ENCODE measurements around the gene KHDRBS2. TPM values are rescaled to one million over a fixed set of nuclear protein-coding genes. Genes with fewer than 3 reads are reported as not detected.

Gene KHDRBS2
- total RNA-seq, 1 donor from 2014 or later: not detected

DNA sequence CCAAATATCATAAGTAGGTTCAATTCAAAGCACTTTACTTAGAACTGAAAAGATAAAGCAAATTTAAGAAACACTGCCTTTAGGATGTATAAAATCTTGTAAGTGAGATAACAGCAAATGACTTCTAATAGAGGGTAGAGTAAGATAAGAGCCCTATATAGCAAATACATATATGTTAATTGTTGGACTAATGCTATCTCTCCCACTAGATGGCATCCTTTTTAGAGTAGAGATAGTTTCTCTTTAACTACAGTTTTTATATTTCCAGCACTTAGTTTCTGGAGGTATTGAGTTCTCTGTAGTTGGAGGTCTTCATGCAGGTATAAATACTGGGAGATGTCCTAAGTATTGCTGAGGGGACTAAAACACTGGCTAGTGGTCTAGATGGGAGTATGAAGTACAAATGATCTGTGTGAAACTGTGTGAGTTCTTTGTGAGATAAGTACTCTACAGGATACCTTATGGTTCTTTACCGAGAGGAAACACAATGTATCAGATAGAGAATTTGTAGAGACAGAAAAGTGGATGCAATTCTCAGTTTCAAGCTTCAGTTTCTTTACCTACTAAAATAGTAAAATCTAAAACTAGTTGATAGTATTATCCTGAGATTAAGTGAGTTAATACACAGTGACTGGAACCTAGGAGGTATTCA is 399.3 kb downstream of the KHDRBS2 start:
- DNase-seq (ENCODE audit: low spot score): no peak
- TF ChIP-seq CTCF (IDR thresholded peaks at IDR 0.05; ENCODE audit: unreplicated experiment): no peak
- H3K9me3 Mint-ChIP-seq (ENCODE audit: unreplicated experiment): peaks cover 4% of the 10 kb centered on the region
- H3K4me3 Mint-ChIP-seq (ENCODE audit: unreplicated experiment): no peak overlapping the region
- no peak overlapping the region for H3K27ac Mint-ChIP-seq (ENCODE audit: unreplicated experiment)
- H3K27me3 Mint-ChIP-seq (ENCODE audit: unreplicated experiment): no peaks in the 10 kb centered on the region
- no peaks in the 10 kb centered on the region for H3K36me3 Mint-ChIP-seq (ENCODE audit: low read depth, unreplicated experiment)
- H3K4me1 Mint-ChIP-seq (ENCODE audit: unreplicated experiment): peaks cover 19% of the 10 kb centered on the region

GRCh38 chr6:61869632-61870400 is 416.2 kb downstream of the KHDRBS2 start:
- H3K27me3 Mint-ChIP-seq (ENCODE audit: unreplicated experiment): no peaks in the 10 kb centered on the region

DNA sequence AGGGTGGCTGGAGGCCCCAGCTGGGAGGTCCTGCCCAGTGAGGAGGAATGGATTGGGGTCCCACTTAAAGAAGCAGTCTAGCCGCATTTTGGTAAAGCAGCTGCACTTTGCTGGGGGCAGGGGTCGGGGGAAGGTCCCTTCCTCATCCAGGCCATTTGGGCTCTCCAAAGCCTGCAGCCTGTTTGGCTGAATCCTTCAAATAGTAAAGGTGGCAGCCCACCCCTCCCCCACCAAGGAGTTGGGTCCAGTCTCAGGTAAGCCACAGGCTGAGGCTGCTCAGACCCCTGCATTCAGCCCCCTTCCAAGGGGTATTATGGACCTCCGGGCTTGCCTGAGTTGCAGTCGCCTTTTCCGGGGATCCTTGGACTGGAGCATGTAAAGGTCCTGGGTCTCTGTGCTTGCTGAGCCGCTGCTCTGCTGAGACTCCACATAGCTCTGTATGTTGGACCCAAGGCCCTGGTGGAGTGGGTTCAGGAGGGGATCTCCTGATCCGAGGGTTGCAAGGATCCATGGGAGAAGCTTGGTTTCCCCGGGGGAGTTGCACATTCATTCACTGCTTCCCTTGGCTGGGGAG is 417.4 kb downstream of the KHDRBS2 start:
- no peak overlapping the region for H3K4me3 Mint-ChIP-seq (ENCODE audit: unreplicated experiment)
- no peak overlapping the region for H3K27ac Mint-ChIP-seq (ENCODE audit: unreplicated experiment)
- peaks cover 9% of the 10 kb centered on the region for H3K36me3 Mint-ChIP-seq (ENCODE audit: low read depth, unreplicated experiment)
- peaks cover 21% of the 10 kb centered on the region for H3K9me3 Mint-ChIP-seq (ENCODE audit: unreplicated experiment)
- no peak for DNase-seq (ENCODE audit: low spot score)
- H3K27me3 Mint-ChIP-seq (ENCODE audit: unreplicated experiment): no peaks in the 10 kb centered on the region
- TF ChIP-seq CTCF (IDR thresholded peaks at IDR 0.05; ENCODE audit: unreplicated experiment): no peak
- H3K4me1 Mint-ChIP-seq (ENCODE audit: unreplicated experiment): no peaks in the 10 kb centered on the region

More at GRCh38 chr6:61869632-61870400, 416.2 kb downstream of the KHDRBS2 start:
- no peak overlapping the region for H3K27ac Mint-ChIP-seq (ENCODE audit: unreplicated experiment)
- peaks cover 16% of the 10 kb centered on the region for H3K9me3 Mint-ChIP-seq (ENCODE audit: unreplicated experiment)
- no peaks in the 10 kb centered on the region for H3K4me1 Mint-ChIP-seq (ENCODE audit: unreplicated experiment)
- peaks cover 9% of the 10 kb centered on the region for H3K36me3 Mint-ChIP-seq (ENCODE audit: low read depth, unreplicated experiment)
- no peak for DNase-seq (ENCODE audit: low spot score)
- no peak for TF ChIP-seq CTCF (IDR thresholded peaks at IDR 0.05; ENCODE audit: unreplicated experiment)
- no peak overlapping the region for H3K4me3 Mint-ChIP-seq (ENCODE audit: unreplicated experiment)

DNA sequence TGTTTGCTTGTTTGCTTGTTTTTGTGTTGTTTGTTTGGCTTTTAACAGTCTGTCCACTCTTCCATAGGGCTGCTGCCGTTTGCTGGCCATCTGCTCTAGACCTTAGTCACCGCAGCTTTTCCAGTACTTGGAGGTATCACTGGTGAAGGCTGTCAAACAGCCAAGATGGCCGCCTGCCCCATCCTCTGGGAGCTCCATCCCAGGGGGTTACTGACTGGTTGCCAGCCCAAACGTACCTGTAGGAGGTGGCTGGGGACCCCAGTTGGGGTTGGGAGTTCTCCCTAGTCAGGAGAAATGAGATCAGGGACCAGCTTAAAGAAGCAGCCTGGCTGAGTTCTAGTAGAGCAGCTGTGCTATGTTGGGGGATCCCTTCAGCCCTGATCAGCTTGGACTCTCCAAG is 418.4 kb downstream of the KHDRBS2 start:
- no peak for TF ChIP-seq CTCF (IDR thresholded peaks at IDR 0.05; ENCODE audit: unreplicated experiment)
- no peak overlapping the region for H3K4me3 Mint-ChIP-seq (ENCODE audit: unreplicated experiment)
- H3K36me3 Mint-ChIP-seq (ENCODE audit: low read depth, unreplicated experiment): peaks cover 9% of the 10 kb centered on the region
- no peaks in the 10 kb centered on the region for H3K27me3 Mint-ChIP-seq (ENCODE audit: unreplicated experiment)
- H3K27ac Mint-ChIP-seq (ENCODE audit: unreplicated experiment): no peak overlapping the region
- peaks cover 21% of the 10 kb centered on the region for H3K9me3 Mint-ChIP-seq (ENCODE audit: unreplicated experiment)
- no peaks in the 10 kb centered on the region for H3K4me1 Mint-ChIP-seq (ENCODE audit: unreplicated experiment)
- DNase-seq (ENCODE audit: low spot score): no peak

GRCh38 chr6:61857541-61857940 is 428.5 kb downstream of the KHDRBS2 start:
- DNase-seq (ENCODE audit: low spot score): no peak
- Mint-ChIP-seq H3K36me3 (ENCODE audit: low read depth, unreplicated experiment) (no peaks in the 10 kb centered on the region), H3K27me3 (ENCODE audit: unreplicated experiment) (no peaks in the 10 kb centered on the region), H3K27ac (ENCODE audit: unreplicated experiment) (no peak overlapping the region), H3K9me3 (ENCODE audit: unreplicated experiment) (peaks cover 5% of the 10 kb centered on the region), H3K4me1 (ENCODE audit: unreplicated experiment) (peaks cover 4% of the 10 kb centered on the region), H3K4me3 (ENCODE audit: unreplicated experiment) (no peak overlapping the region)
- TF ChIP-seq CTCF (IDR thresholded peaks at IDR 0.05; ENCODE audit: unreplicated experiment): no peak

All from endothelial cell (in vitro differentiated cells).